Measurements from ENCODE around the gene ZNF417.
"Not testable (repeated sequence)": the region's sequence is repeated elsewhere in the genome, so short reads cannot be mapped to it uniquely, and the experiment has no call there.

ZNF417 gene

DNA sequence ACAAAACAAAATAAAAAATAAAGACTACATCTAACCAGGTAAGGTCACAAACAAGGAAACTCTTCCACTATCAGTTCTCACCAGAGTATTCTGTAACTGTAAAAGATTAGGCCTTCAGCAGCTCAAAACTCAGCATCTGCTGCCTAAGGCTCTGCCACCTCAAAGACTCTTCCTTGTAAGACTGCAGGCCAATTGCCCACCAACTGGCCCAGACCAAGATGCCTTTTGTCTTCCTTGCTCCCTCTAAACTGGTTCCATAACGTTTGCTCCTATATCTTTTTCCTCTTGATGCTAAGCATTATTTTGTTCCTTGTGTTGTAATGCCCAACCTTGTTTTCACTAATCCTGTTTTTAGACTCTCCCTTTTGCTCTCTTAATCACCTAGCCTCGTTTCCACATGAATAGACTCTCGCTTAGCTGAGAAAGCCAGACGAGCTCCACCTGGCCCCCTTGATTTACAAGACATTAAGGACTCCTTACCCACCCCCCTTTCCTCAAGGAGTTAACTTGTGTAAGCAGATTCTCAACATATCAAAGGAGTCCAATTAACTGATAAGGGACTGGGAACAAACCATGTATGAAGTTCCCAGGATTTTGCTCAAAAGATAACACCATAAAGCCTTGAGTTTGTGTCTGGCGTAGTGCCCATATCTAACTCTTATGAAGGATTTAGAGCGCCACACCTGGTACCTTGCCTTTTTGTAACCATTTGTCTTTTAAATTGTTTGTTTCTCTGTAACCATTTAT is 29.0 kb downstream of the ZNF417 start:
- DNase-seq (ENCODE audit: low read depth in 2 of 2), result no peak

DNA sequence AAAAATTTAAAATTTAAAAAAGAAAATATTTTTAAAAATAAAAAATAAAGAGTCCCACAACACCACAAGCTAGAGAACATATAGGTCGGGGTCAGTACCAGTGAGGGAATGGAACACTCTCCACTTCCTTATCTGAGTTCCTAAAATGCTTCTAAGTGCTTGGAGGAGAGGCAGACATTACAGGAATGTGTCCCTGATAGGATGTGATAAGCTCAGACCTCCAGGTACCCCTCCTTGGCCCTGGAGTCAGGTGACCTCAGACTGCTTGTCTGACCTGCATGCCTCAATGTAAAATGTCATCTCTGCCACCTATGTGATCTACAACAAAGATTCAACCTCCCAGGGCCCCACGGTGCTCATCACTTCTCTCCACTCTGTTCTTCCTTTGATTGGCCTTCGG is 30.3 kb downstream of the ZNF417 start:
- no peak for DNase-seq (ENCODE audit: low read depth in 2 of 2)

DNA sequence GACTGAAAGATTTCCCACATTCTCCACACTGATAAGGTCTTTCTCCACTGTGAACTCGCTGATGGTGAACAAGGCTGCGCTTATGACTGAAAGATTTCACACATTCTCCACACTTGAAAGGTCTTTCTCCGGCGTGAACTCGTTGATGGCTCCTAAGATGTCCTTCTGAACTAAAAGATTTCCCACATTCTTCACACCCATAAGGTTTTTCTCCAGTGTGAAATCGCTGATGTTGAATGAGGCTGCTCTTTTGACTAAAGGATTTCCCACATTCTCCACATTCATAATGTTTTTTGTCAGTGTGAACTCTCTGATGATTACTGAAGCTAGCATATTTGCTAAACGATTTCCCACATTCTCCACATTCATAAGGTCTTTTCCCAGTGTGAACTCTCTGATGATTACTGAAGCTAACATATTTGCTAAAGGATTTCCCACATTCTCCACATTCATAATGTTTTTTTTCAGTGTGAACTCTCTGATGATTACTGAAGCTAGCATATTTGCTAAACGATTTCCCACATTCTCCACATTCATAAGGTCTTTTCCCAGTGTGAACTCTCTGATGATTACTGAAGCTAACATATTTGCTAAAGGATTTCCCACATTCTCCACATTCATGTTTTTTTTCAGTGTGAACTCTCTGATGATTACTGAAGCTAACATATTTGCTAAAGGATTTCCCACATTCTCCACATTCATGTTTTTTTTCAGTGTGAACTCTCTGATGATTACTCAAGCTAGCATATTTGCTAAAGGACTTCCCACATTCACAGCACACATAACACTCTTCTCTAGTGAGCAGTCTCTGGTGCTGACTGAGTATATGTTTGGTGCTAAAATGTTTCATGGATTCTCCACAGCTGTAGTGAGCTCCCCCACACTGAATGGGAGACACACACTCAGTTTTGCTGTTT is 42.3 kb downstream of the ZNF417 start:
- not testable (repeated sequence) for DNase-seq (ENCODE audit: low read depth in 2 of 2)

DNA sequence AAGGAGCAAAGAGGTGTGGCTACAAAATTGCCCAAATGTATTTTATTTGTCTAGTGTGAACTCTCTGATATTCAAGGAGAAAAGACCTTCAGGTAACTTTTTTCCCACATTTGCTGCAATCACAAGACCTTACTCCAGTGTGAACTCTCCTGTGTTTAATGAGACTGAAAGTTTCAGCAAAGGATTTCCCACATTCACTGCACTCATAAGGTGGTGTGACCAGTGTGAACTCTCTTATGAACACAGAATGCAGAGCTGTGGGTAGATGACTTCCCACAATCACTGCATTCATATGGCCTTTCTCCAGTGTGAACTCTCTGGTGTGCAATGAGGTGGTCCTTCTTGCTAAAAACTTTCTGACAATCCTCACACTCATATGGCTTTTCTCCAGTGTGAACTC is 43.9 kb downstream of the ZNF417 start:
- DNase-seq (ENCODE audit: low read depth in 2 of 2), result no peak

DNA sequence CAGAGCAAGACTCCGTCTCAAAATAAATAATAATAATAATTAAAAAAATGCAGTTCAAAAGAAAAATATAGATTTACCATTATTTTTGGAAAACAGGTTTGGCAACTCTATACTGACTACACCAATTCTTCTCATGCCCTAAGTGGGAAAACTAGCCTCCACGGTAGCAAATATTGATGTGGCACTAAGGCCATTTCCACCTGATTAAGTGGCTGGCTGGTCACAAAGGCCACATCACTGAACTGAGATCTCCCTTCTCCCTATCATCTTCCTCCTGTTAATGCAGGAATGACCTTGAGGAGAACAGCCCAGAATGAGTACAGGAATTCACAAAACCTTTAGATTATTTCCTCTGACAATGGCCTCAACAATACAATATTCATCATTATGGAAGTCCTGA is 46.2 kb downstream of the ZNF417 start:
- DNase-seq (ENCODE audit: low read depth in 2 of 2), result no peak

DNA sequence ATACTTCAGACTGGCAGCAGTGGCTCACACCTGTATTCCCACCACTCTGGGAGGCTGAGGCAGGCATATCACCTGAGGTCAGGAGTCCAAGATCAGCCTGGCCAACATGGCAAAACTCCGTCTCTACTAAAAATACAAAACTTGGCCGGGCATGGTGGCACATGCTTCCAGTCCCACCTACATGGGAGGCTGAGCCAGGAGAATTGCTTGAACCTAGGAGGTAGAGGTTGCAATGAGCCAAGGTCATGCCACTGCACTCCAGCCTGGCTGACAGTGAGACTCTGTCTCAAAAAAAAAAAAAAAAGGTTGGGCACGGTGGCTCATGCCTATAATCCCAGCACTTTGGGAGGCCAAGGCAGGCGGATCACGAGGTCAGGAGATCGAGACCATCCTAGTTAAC is 46.7 kb downstream of the ZNF417 start:
- DNase-seq (ENCODE audit: low read depth in 2 of 2), result not testable (repeated sequence)

DNA sequence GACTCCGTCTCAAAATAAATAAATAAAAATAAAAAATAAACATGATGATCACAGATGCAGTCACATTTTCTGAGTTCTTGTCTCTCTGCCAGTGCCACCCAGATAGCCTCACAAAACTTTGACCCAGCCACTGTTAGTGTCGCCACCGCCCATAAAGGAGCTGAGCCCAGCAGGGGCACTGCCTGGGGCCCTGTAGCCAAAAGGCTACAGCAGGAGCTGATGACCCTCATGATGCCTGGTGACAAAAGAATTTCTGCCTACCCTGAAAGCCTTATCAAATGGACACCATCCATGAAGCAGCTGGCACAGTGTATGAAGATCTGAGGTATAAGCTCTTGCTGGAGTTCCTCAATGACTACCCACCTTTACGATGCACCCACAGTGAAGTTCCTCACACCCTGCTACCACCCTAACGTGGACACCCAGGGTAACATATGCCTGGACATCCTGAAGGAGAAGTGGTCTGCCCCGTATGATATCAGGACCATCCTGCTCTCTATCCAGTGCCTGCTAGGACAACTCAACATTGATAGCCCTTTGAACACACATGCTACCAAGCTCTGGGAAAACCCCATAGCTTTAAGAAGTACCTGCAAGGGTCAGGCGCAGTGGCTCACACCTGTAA is 48.4 kb downstream of the ZNF417 start:
- no peak for DNase-seq (ENCODE audit: low read depth in 2 of 2)
